ENCODE data around the gene MAP2K2.
"Not testable (repeated sequence)": the region's sequence is repeated elsewhere in the genome, so short reads cannot be mapped to it uniquely, and the experiment has no call there.

MAP2K2 gene

GRCh38 chr19:4129050-4129449 is 5.1 kb upstream of the MAP2K2 start:
- not testable (repeated sequence) for DNase-seq

GRCh38 chr19:4127322-4127721 is 3.4 kb upstream of the MAP2K2 start:
- not testable (repeated sequence) for DNase-seq

GRCh38 chr19:4124638-4125037 is 716 bp upstream of the MAP2K2 start:
- DNase-seq = no peak

GRCh38 chr19:4122480-4122879 is 1.4 kb downstream of the MAP2K2 start:
- DNase-seq = no peak

GRCh38 chr19:4121815-4122214 is 2.1 kb downstream of the MAP2K2 start:
- no peak for DNase-seq

GRCh38 chr19:4121273-4121612 is 2.7 kb downstream of the MAP2K2 start:
- no peak for DNase-seq

- DNase-seq = no peak
Measured at GRCh38 chr19:4120559-4121272, 3.2 kb downstream of the MAP2K2 start.

- no peak for DNase-seq
Measured at GRCh38 chr19:4119763-4120162, 4.2 kb downstream of the MAP2K2 start.

GRCh38 chr19:4115818-4116385 is 8.0 kb downstream of the MAP2K2 start:
- DNase-seq = no peak

GRCh38 chr19:4115050-4115817 is 8.7 kb downstream of the MAP2K2 start:
- no peak for DNase-seq

- no peak for DNase-seq
Measured at GRCh38 chr19:4114181-4114580, 9.7 kb downstream of the MAP2K2 start.

- DNase-seq = no peak
Measured at GRCh38 chr19:4113398-4114088, 10.4 kb downstream of the MAP2K2 start.

- DNase-seq = no peak
Measured at GRCh38 chr19:4112367-4112766, 11.6 kb downstream of the MAP2K2 start.

- no peak for DNase-seq
Measured at GRCh38 chr19:4109626-4109945, 14.3 kb downstream of the MAP2K2 start.

- peak; percentile 67 for DNase-seq
Measured at GRCh38 chr19:4108767-4109625, 14.9 kb downstream of the MAP2K2 start.

- DNase-seq = no peak
Measured at GRCh38 chr19:4103080-4103433, 20.9 kb downstream of the MAP2K2 start.

GRCh38 chr19:4102339-4103079 is 21.4 kb downstream of the MAP2K2 start:
- no peak for DNase-seq

- DNase-seq = no peak
Measured at GRCh38 chr19:4101496-4101770, 22.5 kb downstream of the MAP2K2 start.

- no peak for DNase-seq
Measured at GRCh38 chr19:4100647-4101495, 23.1 kb downstream of the MAP2K2 start.

GRCh38 chr19:4099041-4099764 is 24.7 kb downstream of the MAP2K2 start:
- no peak for DNase-seq

GRCh38 chr19:4098493-4098892 is 25.4 kb downstream of the MAP2K2 start:
- no peak for DNase-seq

All from activated gamma-delta T cell (primary cell).